HCT116 (cell line): ENCODE data around the gene EBPL. TPM values are rescaled to one million over a fixed set of nuclear protein-coding genes. Genes with fewer than 3 reads are reported as not detected.

Source experiments
- ATAC-seq: fragments of 200-7000 bp; cut with Tn5 transposase; 2 replicates; pipeline ENCODE4 v1.9.1; 2020; ENCODE audit warnings: mild to moderate bottlenecking, moderate library complexity
- BruUV-seq: library from RNA; stranded (reverse); fragments of 400-500 nt; replicated peaks from 2 replicates; lab custom pipeline; 2021; lab: Mats Ljungman, UMichigan
- CTCF ChIA-PET: fragments of 300-600 bp; sonication (Branson Sonifier 250); formaldehyde crosslinking; loops from one replicate; lab custom pipeline; 2021; ENCODE audit warnings: antibody characterized with exemption; lab: Charles Lee
- POLR2A ChIA-PET: fragments of 300-600, 350-600 bp; sonication (Branson Sonifier 250); formaldehyde crosslinking; loops from one replicate; lab custom pipeline; 2021; ENCODE audit warnings: antibody characterized with exemption; lab: Charles Lee
- RAD21 ChIA-PET, 2 experiments: fragments of 300-600 bp; sonication (Branson Sonifier 250); formaldehyde crosslinking; loops; one replicate each; lab custom pipeline; 2023; ENCODE audit warnings: low total read pairs in 2 of 2; ENCODE audit not compliant: uncharacterized antibody in 2 of 2, unreplicated experiment in 2 of 2, low non-redundant PET in 1 of 2; lab: Charles Lee
- DNase-seq: peaks from one replicate; pipeline ENCODE4 v3.0.0-alpha.2; 2010; ENCODE audit warnings: low read depth, low spot score
- H2AFZ ChIP-seq: fragments of 200-600 bp; shearing (Covaris generic), sonication (generic); 2 replicates; pipeline ENCODE4 v1.6.1; 2017; ENCODE audit warnings: low read depth, mixed run types, mixed read lengths, antibody characterized with exemption, low read length; ENCODE audit not compliant: poor library complexity, severe bottlenecking
- H3K27ac ChIP-seq: 2 replicates; pipeline ENCODE4 v1.5.1; 2012; ENCODE audit warnings: low read depth, low read length
- H3K27me3 ChIP-seq: fragments of 200-600 bp; sonication (generic); 2 replicates; pipeline ENCODE4 v1.6.1; 2016; ENCODE audit warnings: mixed run types, low read length, mixed read lengths; ENCODE audit not compliant: insufficient read depth
- H3K36me3 ChIP-seq, 2 experiments: fragments of 200-500 bp in 1 of 2; fragments of 200-600 bp in 1 of 2; sonication (Bioruptor generic) in 1 of 2; sonication (generic) in 1 of 2; 2 replicates each; pipeline versions ENCODE4 v1.5.1 to v1.6.1; 2014 to 2016; ENCODE audit warnings: low read length in 2 of 2, inconsistent platforms in 1 of 2, mixed read lengths in 1 of 2, mixed run types in 1 of 2; ENCODE audit not compliant: insufficient read depth in 2 of 2, control insufficient read depth in 1 of 2
- H3K4me1 ChIP-seq, 2 experiments: fragments of 200-600 bp in 1 of 2; sonication (generic) in 1 of 2; 2 replicates each; pipeline versions ENCODE4 v1.5.1 to v1.6.1; 2012 to 2017; ENCODE audit warnings: low read length in 2 of 2, inconsistent platforms in 1 of 2, mild to moderate bottlenecking in 1 of 2, mixed read lengths in 1 of 2, mixed run types in 1 of 2, moderate library complexity in 1 of 2; ENCODE audit not compliant: insufficient read depth in 2 of 2, control insufficient read depth in 1 of 2
- H3K4me2 ChIP-seq: fragments of 200-600 bp; sonication (generic); 2 replicates; pipeline ENCODE4 v1.6.1; 2017; ENCODE audit warnings: mixed run types, low read length, mixed read lengths
- H3K4me3 ChIP-seq, 2 experiments: fragments of 200-600 bp in 1 of 2; sonication (generic) in 1 of 2; replicated peaks in 1 of 2; 2 replicates each; pipeline ENCODE4 v1.5.1; 2011 to 2016; ENCODE audit warnings: low read length in 2 of 2, control low read depth in 1 of 2, low read depth in 1 of 2, mild to moderate bottlenecking in 1 of 2, mixed read lengths in 1 of 2, mixed run types in 1 of 2
- H3K79me2 ChIP-seq: fragments of 200-600 bp; sonication (generic); 2 replicates; pipeline ENCODE4 v1.6.1; 2017; ENCODE audit warnings: mild to moderate bottlenecking, mixed run types, low read length, moderate library complexity, mixed read lengths; ENCODE audit not compliant: insufficient read depth
- H3K9ac ChIP-seq: fragments of 200-600 bp; sonication (generic); 2 replicates; pipeline ENCODE4 v1.6.1; 2016; ENCODE audit warnings: low read length, mixed read lengths
- H3K9me2 ChIP-seq: fragments of 200-600 bp; sonication (generic), shearing (Covaris generic); 2 replicates; pipeline ENCODE4 v1.6.1; 2017; ENCODE audit warnings: mixed run types, mild to moderate bottlenecking, moderate library complexity; ENCODE audit not compliant: insufficient read depth
- H3K9me3 ChIP-seq, 2 experiments: fragments of 200-500 bp in 1 of 2; fragments of 200-600 bp in 1 of 2; sonication (Bioruptor generic) in 1 of 2; sonication (generic) in 1 of 2; 2 replicates each; pipeline ENCODE4 v1.6.1; 2014 to 2017; ENCODE audit warnings: low read length in 2 of 2, mixed read lengths in 2 of 2, inconsistent platforms in 1 of 2, low read depth in 1 of 2, mild to moderate bottlenecking in 1 of 2, mixed run types in 1 of 2, moderate library complexity in 1 of 2; ENCODE audit not compliant: control insufficient read depth in 1 of 2, insufficient read depth in 1 of 2
- H4K20me1 ChIP-seq: fragments of 200-600 bp; sonication (generic), shearing (Covaris generic); 2 replicates; pipeline ENCODE4 v1.6.1; 2017; ENCODE audit warnings: mixed run types, mild to moderate bottlenecking, moderate library complexity; ENCODE audit not compliant: insufficient read depth
- CBX3 ChIP-seq: IDR thresholded peaks from 2 replicates; pipeline ENCODE4 v1.6.1; 2012; ENCODE audit warnings: low read depth
- EGR1 ChIP-seq: IDR thresholded peaks from 2 replicates; pipeline ENCODE4 v1.6.1; 2012; ENCODE audit warnings: low read depth
- ELF1 ChIP-seq: IDR thresholded peaks from 2 replicates; pipeline ENCODE4 v1.6.1; 2012; ENCODE audit warnings: low read depth, borderline replicate concordance
- EZH2 ChIP-seq: fragments of 200-600 bp; sonication (generic); IDR thresholded peaks from 2 replicates; pipeline ENCODE4 v1.6.1; 2017; ENCODE audit warnings: antibody characterized with exemption, mixed run types
- EZH2phosphoT487 ChIP-seq: fragments of 200-600 bp; IDR thresholded peaks from 2 replicates; pipeline ENCODE4 v1.6.1; 2018; ENCODE audit warnings: antibody characterized with exemption, borderline replicate concordance
- FOSL1 ChIP-seq: IDR thresholded peaks from 2 replicates; pipeline ENCODE4 v1.6.1; 2012; ENCODE audit warnings: low read depth
- JUND ChIP-seq: IDR thresholded peaks from 2 replicates; pipeline ENCODE4 v1.6.1; 2012
- POLR2A ChIP-seq: IDR thresholded peaks from 2 replicates; pipeline ENCODE4 v1.7.0; 2011; ENCODE audit warnings: borderline replicate concordance; ENCODE audit not compliant: insufficient read depth, insufficient read length; ENCODE audit errors: extremely low read depth
- POLR2AphosphoS5 ChIP-seq: IDR thresholded peaks from 2 replicates; pipeline ENCODE4 v1.6.1; 2011; ENCODE audit warnings: mild to moderate bottlenecking, low read depth, low read length, moderate library complexity
- RAD21 ChIP-seq: IDR thresholded peaks from 2 replicates; pipeline ENCODE4 v1.6.1; 2012; ENCODE audit warnings: low read depth, mild to moderate bottlenecking
- SRF ChIP-seq: IDR thresholded peaks from 2 replicates; pipeline ENCODE4 v1.6.1; 2012; ENCODE audit warnings: low read depth
- TCF7L2 ChIP-seq: IDR thresholded peaks from 2 replicates; pipeline ENCODE4 v1.7.0; 2011; ENCODE audit warnings: borderline replicate concordance, inconsistent platforms; ENCODE audit not compliant: insufficient read depth, insufficient read length; ENCODE audit errors: extremely low read depth
- YY1 ChIP-seq: IDR thresholded peaks from 2 replicates; pipeline ENCODE4 v1.6.1; 2011; ENCODE audit warnings: low read length, low read depth, moderate library complexity, mild to moderate bottlenecking; ENCODE audit not compliant: insufficient replicate concordance; ENCODE audit errors: extremely low read depth
- ZFX ChIP-seq: fragments of 450-650 bp; IDR thresholded peaks from 2 replicates; pipeline ENCODE4 v1.6.1; 2017
- intact Hi-C: fragments of 100-400 bp; cut with micrococcal nuclease; formaldehyde crosslinking; loops from 2 replicates; pipeline ENCODE4 v1.10.0; 2022
- total RNA-seq: library from RNA; stranded (reverse); gene quantifications from one replicate; pipeline ENCODE4 v1.2.1, GENCODE V29; 2021; ENCODE audit not compliant: unreplicated experiment
- TF ChIP-seq, protein P1 (sequence below), 3 experiments: fragments of 200-600 bp in 1 of 3; sonication (generic) in 1 of 3; IDR thresholded peaks in 2 of 3; conservative IDR thresholded peaks in 1 of 3; 2 replicates each; pipeline ENCODE4 v1.5.1; 2012 to 2017; ENCODE audit warnings: low read depth in 2 of 3, low read length in 2 of 3, antibody characterized with exemption in 1 of 3, borderline replicate concordance in 1 of 3, control low read depth in 1 of 3, mild to moderate bottlenecking in 1 of 3, mixed read lengths in 1 of 3, mixed run types in 1 of 3, moderate library complexity in 1 of 3; ENCODE audit not compliant: insufficient read depth in 1 of 3

Gene EBPL
- total RNA-seq, 1 experiment from 2014 or later = 73.2 TPM

GRCh38 chr13:49653478-49653877 is 37.8 kb downstream of the EBPL start:
- no peak for TF ChIP-seq CBX3
- TF ChIP-seq POLR2A = no peak
- TF ChIP-seq EZH2 = no peak
- no peak for TF ChIP-seq POLR2AphosphoS5
- TF ChIP-seq JUND = no peak
- no peak for TF ChIP-seq SRF
- TF ChIP-seq EGR1 = no peak
- RAD21 ChIA-PET = no interaction called here
- H3K9ac ChIP-seq = no peak overlapping the region
- H3K9me2 ChIP-seq = no peaks in the 10 kb centered on the region
- no peak overlapping the region for H3K27ac ChIP-seq
- no peaks in the 10 kb centered on the region for H3K36me3 ChIP-seq
- no peaks in the 10 kb centered on the region for H3K4me1 ChIP-seq
- DNase-seq (no peak), ATAC-seq (no peak)
- no peak overlapping the region for H3K4me2 ChIP-seq
- H3K4me3 ChIP-seq = no peak overlapping the region
- H3K9me3 ChIP-seq = no peaks in the 10 kb centered on the region
- intact Hi-C loops = loop anchor here (5.0 kb wide), 1 partner anchor 1419 kb away; no protein-coding TSS in a partner anchor
- no peaks in the 10 kb centered on the region for H3K27me3 ChIP-seq
- H3K79me2 ChIP-seq = no peaks in the 10 kb centered on the region
- POLR2A ChIA-PET = no interaction called here
- no peaks in the 10 kb centered on the region for H4K20me1 ChIP-seq
- CTCF ChIA-PET = no interaction called here
- no TSS peak for BruUV-seq
- H2AFZ ChIP-seq = no peak overlapping the region

- no TSS peak for BruUV-seq
- ChIA-PET CTCF (interaction anchor here (1.1 to 1.6 kb wide), 2 partner anchors 10 to 30 kb away, joined by 3 read pairs; no protein-coding TSS in a partner anchor), POLR2A (interaction anchor here (0.5 kb wide), 1 partner anchor 50 kb away, joined by 3 read pairs; no protein-coding TSS in a partner anchor), RAD21 (no interaction called here)
- ATAC-seq = peak; percentile 95
- Histone ChIP-seq H3K4me3 (no peak overlapping the region), H3K79me2 (no peaks in the 10 kb centered on the region), H3K9me2 (no peaks in the 10 kb centered on the region), H3K4me2 (no peak overlapping the region), H3K4me1 (no peaks in the 10 kb centered on the region), H3K9ac (no peak overlapping the region), H3K27me3 (no peaks in the 10 kb centered on the region), H4K20me1 (no peaks in the 10 kb centered on the region), H3K36me3 (no peaks in the 10 kb centered on the region), H3K9me3 (no peaks in the 10 kb centered on the region), H3K27ac (no peak overlapping the region), H2AFZ (no peak overlapping the region)
- intact Hi-C loops = loop anchor here (1.0 to 5.0 kb wide), 2 partner anchors 196 to 1420 kb away; no protein-coding TSS in a partner anchor
- peak; percentile 26 for DNase-seq
- TF ChIP-seq FOSL1 (no peak), YY1 (no peak), EZH2phosphoT487 (no peak), ZFX (no peak), ELF1 (no peak), RAD21 (peak; percentile 62), SRF (no peak), TCF7L2 (no peak)
- TF ChIP-seq, protein P1, sequence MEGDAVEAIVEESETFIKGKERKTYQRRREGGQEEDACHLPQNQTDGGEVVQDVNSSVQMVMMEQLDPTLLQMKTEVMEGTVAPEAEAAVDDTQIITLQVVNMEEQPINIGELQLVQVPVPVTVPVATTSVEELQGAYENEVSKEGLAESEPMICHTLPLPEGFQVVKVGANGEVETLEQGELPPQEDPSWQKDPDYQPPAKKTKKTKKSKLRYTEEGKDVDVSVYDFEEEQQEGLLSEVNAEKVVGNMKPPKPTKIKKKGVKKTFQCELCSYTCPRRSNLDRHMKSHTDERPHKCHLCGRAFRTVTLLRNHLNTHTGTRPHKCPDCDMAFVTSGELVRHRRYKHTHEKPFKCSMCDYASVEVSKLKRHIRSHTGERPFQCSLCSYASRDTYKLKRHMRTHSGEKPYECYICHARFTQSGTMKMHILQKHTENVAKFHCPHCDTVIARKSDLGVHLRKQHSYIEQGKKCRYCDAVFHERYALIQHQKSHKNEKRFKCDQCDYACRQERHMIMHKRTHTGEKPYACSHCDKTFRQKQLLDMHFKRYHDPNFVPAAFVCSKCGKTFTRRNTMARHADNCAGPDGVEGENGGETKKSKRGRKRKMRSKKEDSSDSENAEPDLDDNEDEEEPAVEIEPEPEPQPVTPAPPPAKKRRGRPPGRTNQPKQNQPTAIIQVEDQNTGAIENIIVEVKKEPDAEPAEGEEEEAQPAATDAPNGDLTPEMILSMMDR (IDR thresholded peaks at IDR 0.05 in 2 of 3, conservative IDR thresholded peaks at IDR 0.05 in 1 of 3; ENCODE audit: borderline replicate concordance in 1 of 3, insufficient read depth in 1 of 3, low read depth in 2 of 3, low read length in 2 of 3) = peak; percentile 50 to 68 (median 64); a peak in 5 of 6 replicates
These were observed 38.7 kb downstream of the EBPL start for GRCh38 chr13:49652355-49653305.
